HG02623 (cell line): ENCODE measurements around the gene TTF1.

Experiments
- ATAC-seq: cut with Tn5 transposase; IDR thresholded peaks from one replicate; pipeline ENCODE4 v1.9.1; 2021; ENCODE audit warnings: moderate library complexity; ENCODE audit not compliant: unreplicated experiment

Gene TTF1

GRCh38 chr9:132367613-132368313, 38.9 kb downstream of the TTF1 start:
- no peak for ATAC-seq

- no peak for ATAC-seq
Measured at GRCh38 chr9:132366481-132366880, 40.2 kb downstream of the TTF1 start.

- ATAC-seq: no peak
Measured at GRCh38 chr9:132365986-132366385, 40.7 kb downstream of the TTF1 start.

GRCh38 chr9:132364068-132364467, 42.6 kb downstream of the TTF1 start:
- ATAC-seq: no peak

DNA sequence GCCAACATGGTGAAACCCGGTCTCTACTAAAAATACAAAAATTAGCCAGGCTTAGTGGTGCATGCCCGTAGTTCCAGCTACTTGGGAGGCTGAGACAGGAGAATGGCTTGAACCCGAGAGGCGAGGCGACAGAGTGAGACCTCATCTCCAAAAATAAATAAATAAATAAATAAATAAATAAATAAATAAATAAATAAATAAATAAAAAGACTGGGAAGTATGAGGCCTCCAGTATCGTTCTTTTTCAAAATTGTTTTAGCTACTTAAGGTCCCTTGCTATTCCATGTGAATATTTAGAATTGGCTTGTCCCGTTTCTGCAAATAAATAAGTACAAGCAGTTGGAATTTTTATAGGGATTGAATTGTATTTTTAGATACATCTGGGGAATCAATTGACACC, 48.9 kb downstream of the TTF1 start:
- ATAC-seq: no peak

DNA sequence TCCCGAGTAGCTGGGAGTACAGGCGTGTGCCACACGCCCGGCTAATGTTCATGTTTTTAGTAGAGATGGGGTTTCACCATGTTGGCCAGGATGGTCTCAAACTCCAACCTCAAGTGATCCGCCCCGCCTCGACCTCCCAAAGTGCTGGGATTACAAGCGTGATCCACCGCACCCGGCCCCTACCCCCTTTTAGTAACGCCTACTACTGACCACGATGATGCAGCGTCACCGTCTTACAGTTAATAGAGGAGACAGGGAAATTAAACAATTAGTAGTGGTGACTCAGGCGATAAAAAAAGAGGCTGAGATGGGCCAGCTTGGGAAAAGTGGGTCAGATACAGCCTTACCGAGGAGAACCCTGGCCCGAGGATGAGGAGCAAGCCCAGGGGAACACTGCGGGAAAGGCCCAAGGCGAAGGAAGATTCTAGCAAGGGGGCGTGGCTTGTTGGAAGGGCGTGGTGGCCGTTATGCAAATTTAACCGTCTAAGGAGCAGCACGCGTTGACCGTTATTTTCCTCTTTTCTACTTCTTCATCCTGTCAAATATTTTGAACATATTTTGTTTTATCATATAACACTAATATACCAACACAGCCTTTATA, 50.2 kb downstream of the TTF1 start:
- no peak for ATAC-seq

GRCh38 chr9:132354637-132355355, 51.8 kb downstream of the TTF1 start, which contains the start of gene SETX:
Gene SETX (minus strand): TSS chr9:132354986. CDS start chr9:132349428, 5,558 bp downstream.
- ATAC-seq: peak; percentile 82

GRCh38 chr9:132351404-132352045, 55.1 kb downstream of the TTF1 start:
- no peak for ATAC-seq

DNA sequence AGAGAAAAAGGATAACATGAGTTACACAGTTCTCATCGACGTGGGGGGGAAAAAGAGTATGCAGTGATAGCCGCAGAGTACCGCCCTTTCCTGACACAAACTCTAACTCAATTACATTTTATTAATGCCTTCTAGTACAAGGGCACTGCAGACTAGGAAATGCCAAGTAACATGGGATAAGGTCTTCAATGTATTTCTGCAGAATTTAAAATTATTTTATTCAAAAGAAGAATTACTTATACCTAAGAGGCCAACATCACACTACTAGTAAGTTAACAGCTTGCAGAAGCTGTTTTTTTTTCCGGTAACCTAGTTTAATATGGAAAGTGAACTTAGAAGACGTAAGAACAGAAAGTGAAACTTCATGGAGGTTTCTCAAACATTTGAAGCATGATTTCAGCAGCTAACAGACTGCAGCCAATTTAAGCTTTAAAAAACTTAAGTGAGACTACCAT, 55.8 kb downstream of the TTF1 start:
- ATAC-seq: no peak

GRCh38 chr9:132348676-132349075, 58.0 kb downstream of the TTF1 start:
- no peak for ATAC-seq

- no peak for ATAC-seq
Measured at GRCh38 chr9:132346177-132346576, 60.5 kb downstream of the TTF1 start.

- no peak for ATAC-seq
Measured at GRCh38 chr9:132341177-132341840, 65.3 kb downstream of the TTF1 start.

- ATAC-seq: no peak
Measured at GRCh38 chr9:132334364-132334763, 72.3 kb downstream of the TTF1 start.

DNA sequence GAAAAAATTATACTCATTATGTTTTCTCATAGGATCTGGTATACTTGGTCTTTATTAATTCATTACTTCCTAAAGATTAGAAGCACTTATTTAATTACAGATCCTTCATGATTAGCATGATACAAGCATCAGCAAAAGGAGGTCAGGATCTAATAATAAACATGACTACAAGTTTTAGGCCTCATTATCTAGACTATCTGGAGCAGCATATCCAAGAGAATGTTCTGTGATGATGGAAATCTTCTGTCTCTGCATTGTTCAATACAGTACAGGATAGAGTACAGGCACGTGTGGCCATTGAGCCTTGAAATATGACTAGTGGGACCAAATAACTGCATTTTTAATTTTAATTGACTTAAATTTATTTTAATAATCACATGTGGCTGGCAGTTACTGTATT, 73.1 kb downstream of the TTF1 start:
- no peak for ATAC-seq

DNA sequence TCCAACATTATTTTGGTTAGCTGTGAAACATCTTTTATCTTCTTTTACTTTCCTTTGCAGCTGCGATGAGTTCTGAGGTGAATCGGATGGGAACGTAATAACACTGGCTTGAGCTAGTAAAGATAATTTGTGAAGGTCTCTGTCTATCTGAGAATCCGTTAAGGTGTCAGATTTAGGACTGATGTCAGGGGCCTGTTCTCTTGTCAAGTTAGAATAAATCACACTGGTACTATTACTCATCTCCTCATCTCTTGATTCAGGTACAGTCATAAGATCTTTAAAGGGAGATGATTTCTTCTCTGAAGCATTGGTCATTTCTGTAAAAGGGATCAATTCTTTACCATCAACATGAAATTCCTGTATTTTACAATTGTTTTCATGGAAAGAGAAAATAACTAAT, 78.1 kb downstream of the TTF1 start:
- ATAC-seq: no peak

- ATAC-seq: no peak
Measured at GRCh38 chr9:132327537-132327936, 79.1 kb downstream of the TTF1 start.
